Vagina (tissue), 2 donors: ENCODE measurements around the gene TSPAN4. TPM values are rescaled to one million over a fixed set of nuclear protein-coding genes. Genes with fewer than 3 reads are reported as not detected.
A peak's percentile ranks its signal among the peaks of the same experiment; 100 is the strongest.

Experiments
- DNase-seq, 2 donors: peaks; one replicate each; pipeline ENCODE4 v3.0.0-alpha.2; 2017; ENCODE audit errors: extremely low spot score in 2 of 2
- H3K27ac ChIP-seq: fragments of 200-600 bp; sonication (generic); one replicate; pipeline ENCODE4 v1.5.1; 2019
- H3K27me3 ChIP-seq: fragments of 200-600 bp; sonication (generic); one replicate; pipeline ENCODE4 v1.5.1; 2019
- H3K36me3 ChIP-seq, 2 donors: fragments of 200-600 bp; sonication (generic); one replicate each; pipeline ENCODE4 v1.5.1; 2017 to 2019
- H3K4me1 ChIP-seq: fragments of 200-600 bp; sonication (generic); one replicate; pipeline ENCODE4 v1.5.1; 2019
- H3K4me3 ChIP-seq, 2 donors: fragments of 200-600 bp; sonication (generic); 1 replicate in 1 of 2; 2 replicates in 1 of 2; pipeline ENCODE4 v1.5.1; 2016 to 2019
- H3K9me3 ChIP-seq: fragments of 200-600 bp; sonication (generic); one replicate; pipeline ENCODE4 v1.5.1; 2019
- CTCF ChIP-seq, 3 experiments: fragments of 450-650 bp in 2 of 3; fragments of 200-600 bp in 1 of 3; sonication (generic) in 1 of 3; IDR thresholded peaks; one replicate each; pipeline ENCODE4 v1.5.1; 2017 to 2019; ENCODE audit warnings: antibody characterized with exemption in 3 of 3, mild to moderate bottlenecking in 2 of 3, moderate library complexity in 2 of 3
- POLR2A ChIP-seq, 2 donors: fragments of 450-650 bp; IDR thresholded peaks; one replicate each; pipeline ENCODE4 v1.6.1; 2017; ENCODE audit warnings: antibody characterized with exemption in 2 of 2, mild to moderate bottlenecking in 2 of 2, moderate library complexity in 2 of 2
- POLR2AphosphoS5 ChIP-seq, 2 donors: sonication (generic); formaldehyde crosslinking; IDR thresholded peaks; one replicate each; pipeline ENCODE4 v1.9.0; 2017; ENCODE audit warnings: antibody characterized with exemption in 2 of 2, mild to moderate bottlenecking in 2 of 2, low read depth in 1 of 2; ENCODE audit not compliant: insufficient read depth in 1 of 2
- intact Hi-C: fragments of 100-400 bp; cut with DNase I; formaldehyde crosslinking; loops from one replicate; pipeline ENCODE4 v1.15.1; 2023
- total RNA-seq: library from RNA; depleted of rRNA; stranded (reverse); fragments of >200 nt; gene quantifications from one replicate; pipeline ENCODE4 v1.2.3, GENCODE V29; 2016

The TSPAN4 gene
- total RNA-seq, 1 donor from 2014 or later: 99.0 TPM

- DNase-seq: no peak
- Histone ChIP-seq H3K4me3 (no peak overlapping the region), H3K36me3 (peaks cover 0 to 13% of the 10 kb centered on the region in 2 donors), H3K27ac (no peak overlapping the region), H3K9me3 (no peaks in the 10 kb centered on the region), H3K27me3 (no peaks in the 10 kb centered on the region), H3K4me1 (peaks cover 25% of the 10 kb centered on the region)
- intact Hi-C loops: no loop called here
- TF ChIP-seq CTCF (IDR thresholded peaks at IDR 0.05): no peak
- no peak for TF ChIP-seq POLR2A (IDR thresholded peaks at IDR 0.05)
- TF ChIP-seq POLR2AphosphoS5 (IDR thresholded peaks at IDR 0.05; ENCODE audit: insufficient read depth in 1 of 2, low read depth in 1 of 2): no peak
Measured at GRCh38 chr11:802018-802617, 40.5 kb upstream of the TSPAN4 start.

GRCh38 chr11:802693-803466 is 39.8 kb upstream of the TSPAN4 start:
- Histone ChIP-seq H3K27ac (no peak overlapping the region), H3K27me3 (no peaks in the 10 kb centered on the region), H3K36me3 (peaks cover 0 to 13% of the 10 kb centered on the region in 2 donors), H3K4me1 (peaks cover 23% of the 10 kb centered on the region), H3K9me3 (no peaks in the 10 kb centered on the region), H3K4me3 (no peak overlapping the region)
- DNase-seq: no peak
- TF ChIP-seq POLR2A (IDR thresholded peaks at IDR 0.05) (no peak), CTCF (IDR thresholded peaks at IDR 0.05) (no peak), POLR2AphosphoS5 (IDR thresholded peaks at IDR 0.05; ENCODE audit: insufficient read depth in 1 of 2, low read depth in 1 of 2) (no peak)
- intact Hi-C loops: no loop called here

- intact Hi-C loops: no loop called here
- TF ChIP-seq POLR2A (IDR thresholded peaks at IDR 0.05): no peak
- no peak for TF ChIP-seq POLR2AphosphoS5 (IDR thresholded peaks at IDR 0.05; ENCODE audit: insufficient read depth in 1 of 2, low read depth in 1 of 2)
- no peak for TF ChIP-seq CTCF (IDR thresholded peaks at IDR 0.05)
- Histone ChIP-seq H3K36me3 (peaks cover 0 to 13% of the 10 kb centered on the region in 2 donors), H3K4me3 (no peak overlapping the region), H3K4me1 (peaks cover 25% of the 10 kb centered on the region), H3K27me3 (no peaks in the 10 kb centered on the region), H3K9me3 (no peaks in the 10 kb centered on the region), H3K27ac (no peak overlapping the region)
- DNase-seq: no peak
Measured at GRCh38 chr11:803467-803742, 39.2 kb upstream of the TSPAN4 start.

- intact Hi-C loops: no loop called here
- Histone ChIP-seq H3K4me1 (peaks cover 27% of the 10 kb centered on the region), H3K9me3 (no peaks in the 10 kb centered on the region), H3K36me3 (peaks cover 0 to 13% of the 10 kb centered on the region in 2 donors), H3K27ac (peak overlapping the region; percentile 88), H3K4me3 (peak overlapping the region; percentile 49 to 54), H3K27me3 (no peaks in the 10 kb centered on the region)
- TF ChIP-seq POLR2A (IDR thresholded peaks at IDR 0.05) (no peak), CTCF (IDR thresholded peaks at IDR 0.05) (no peak), POLR2AphosphoS5 (IDR thresholded peaks at IDR 0.05; ENCODE audit: insufficient read depth in 1 of 2, low read depth in 1 of 2) (no peak)
- no peak for DNase-seq
Measured at GRCh38 chr11:803770-804598, 38.7 kb upstream of the TSPAN4 start.
